Ishikawa (cell line): ENCODE measurements around the gene SREBF1.

Source experiments
- CEBPB ChIP-seq: IDR thresholded peaks from 2 replicates; pipeline ENCODE4 v1.6.1; 2012
- TAF1 ChIP-seq: IDR thresholded peaks from 2 replicates; pipeline ENCODE4 v1.6.1; 2012; ENCODE audit warnings: low read depth, mild to moderate bottlenecking
- TCF12 ChIP-seq: IDR thresholded peaks from 2 replicates; pipeline ENCODE4 v1.6.1; 2012; ENCODE audit warnings: low read depth
- TF ChIP-seq, protein P1 (sequence below): IDR thresholded peaks from 2 replicates; pipeline ENCODE4 v1.6.1; 2012

DNA sequence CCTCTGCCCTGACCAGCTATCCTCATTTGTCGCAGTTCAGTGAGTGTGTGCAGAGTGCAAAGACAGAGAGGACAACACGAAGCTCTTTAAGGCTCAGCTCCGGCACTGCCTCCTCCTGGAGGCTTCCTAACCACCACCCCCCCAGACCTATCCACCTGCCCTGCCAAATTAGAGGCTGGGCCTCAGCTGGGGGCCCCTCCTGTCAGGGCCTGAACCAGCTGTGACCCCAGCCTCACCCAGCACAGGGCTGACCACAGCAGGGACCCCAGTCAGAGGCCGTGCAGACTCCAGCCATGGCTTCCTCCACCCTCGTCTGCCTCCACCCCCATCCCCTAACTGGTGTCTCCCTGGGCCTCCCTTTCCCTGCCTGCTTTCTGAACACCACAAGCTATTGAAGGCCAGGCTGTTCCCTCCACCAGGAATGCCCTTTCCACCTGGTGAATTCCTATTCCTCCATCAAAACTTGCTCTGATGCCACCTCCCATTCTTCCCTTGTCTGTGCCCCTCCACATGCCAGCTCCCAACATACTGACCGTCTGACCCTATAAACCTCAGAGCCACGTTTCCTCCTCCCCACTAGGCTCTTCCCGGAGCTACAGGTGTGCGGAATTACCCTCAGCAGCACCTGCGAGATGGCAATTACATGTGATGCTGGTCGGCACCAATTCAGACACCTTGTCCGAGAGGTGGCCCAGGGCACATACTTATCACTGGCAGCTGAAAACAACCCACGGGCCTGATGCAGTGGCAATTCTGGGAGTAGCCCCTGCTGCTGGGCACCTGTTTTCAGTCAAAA lies 8.8 kb downstream of the SREBF1 start:
- TF ChIP-seq TCF12 (no peak), TAF1 (no peak), CEBPB (no peak)
- TF ChIP-seq, protein P1, sequence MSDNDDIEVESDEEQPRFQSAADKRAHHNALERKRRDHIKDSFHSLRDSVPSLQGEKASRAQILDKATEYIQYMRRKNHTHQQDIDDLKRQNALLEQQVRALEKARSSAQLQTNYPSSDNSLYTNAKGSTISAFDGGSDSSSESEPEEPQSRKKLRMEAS = no peak
